Stromal cell of bone marrow (primary cell): ENCODE data around the gene MUC5B.
"Not testable (repeated sequence)": the region's sequence is repeated elsewhere in the genome, so short reads cannot be mapped to it uniquely, and the experiment has no call there.

ENCODE experiments used
- DNase-seq: peaks from one replicate; pipeline ENCODE4 v3.0.0-alpha.2; 2012; ENCODE audit warnings: low read depth

The MUC5B gene

GRCh38 chr11:1202776-1203504 lies 19.9 kb upstream of the MUC5B start:
- DNase-seq: peak; percentile 3

GRCh38 chr11:1203505-1204271 lies 19.2 kb upstream of the MUC5B start:
- no peak for DNase-seq

GRCh38 chr11:1204381-1205101 lies 18.3 kb upstream of the MUC5B start:
- DNase-seq: no peak

- DNase-seq: no peak
Measured at GRCh38 chr11:1205121-1205986, 17.5 kb upstream of the MUC5B start.

- DNase-seq: no peak
Measured at GRCh38 chr11:1205987-1206331, 16.9 kb upstream of the MUC5B start.

GRCh38 chr11:1206391-1207271 lies 16.2 kb upstream of the MUC5B start:
- no peak for DNase-seq

GRCh38 chr11:1207401-1208143 lies 15.3 kb upstream of the MUC5B start:
- no peak for DNase-seq

GRCh38 chr11:1208144-1208393 lies 14.8 kb upstream of the MUC5B start:
- DNase-seq: no peak

- no peak for DNase-seq
Measured at GRCh38 chr11:1208394-1209261, 14.2 kb upstream of the MUC5B start.

- no peak for DNase-seq
Measured at GRCh38 chr11:1209371-1210057, 13.4 kb upstream of the MUC5B start.

- no peak for DNase-seq
Measured at GRCh38 chr11:1211838-1212237, 11.0 kb upstream of the MUC5B start.

- DNase-seq: not testable (repeated sequence)
Measured at GRCh38 chr11:1215826-1216225, 7.0 kb upstream of the MUC5B start.

GRCh38 chr11:1217151-1217550 lies 5.7 kb upstream of the MUC5B start:
- DNase-seq: no peak

GRCh38 chr11:1218256-1218787 lies 4.5 kb upstream of the MUC5B start:
- DNase-seq: no peak

GRCh38 chr11:1218788-1219445 lies 3.9 kb upstream of the MUC5B start:
- DNase-seq: no peak

GRCh38 chr11:1219446-1219833 lies 3.4 kb upstream of the MUC5B start:
- no peak for DNase-seq

GRCh38 chr11:1219834-1220815 lies 2.7 kb upstream of the MUC5B start:
- no peak for DNase-seq
